Liver (tissue), 3 donors: ENCODE results near the gene C1S.

Experiments used
- ATF3 ChIP-seq: IDR thresholded peaks from 2 replicates; pipeline ENCODE4 v1.6.1; 2016; ENCODE audit warnings: antibody characterized with exemption
- CTCF ChIP-seq: fragments of 150-350 bp; IDR thresholded peaks from 2 replicates; pipeline ENCODE4 v1.5.1; 2017; ENCODE audit warnings: improper control_type of control experiment, low read depth, low read length; ENCODE audit not compliant: missing input control
- MAX ChIP-seq: IDR thresholded peaks from 2 replicates; pipeline ENCODE4 v1.6.1; 2016; ENCODE audit warnings: antibody characterized with exemption
- NR2F2 ChIP-seq: IDR thresholded peaks from 2 replicates; pipeline ENCODE4 v1.6.1; 2016; ENCODE audit warnings: antibody characterized with exemption
- SP1 ChIP-seq: IDR thresholded peaks from 2 replicates; pipeline ENCODE4 v1.6.1; 2018; ENCODE audit warnings: antibody characterized with exemption, mild to moderate bottlenecking
- YY1 ChIP-seq: IDR thresholded peaks from 2 replicates; pipeline ENCODE4 v1.6.1; 2016; ENCODE audit warnings: antibody characterized with exemption, mild to moderate bottlenecking
- ZBTB33 ChIP-seq: IDR thresholded peaks from 2 replicates; pipeline ENCODE4 v1.6.1; 2016; ENCODE audit warnings: antibody characterized with exemption
- donor health status: healthy.
- donor health status: healthy.

- TF ChIP-seq ZBTB33 (no peak), CTCF (no peak), SP1 (no peak), MAX (no peak), ATF3 (no peak), YY1 (no peak), NR2F2 (peak; percentile 44)
Observed at GRCh38 chr12:7047306-7047705, 13.2 kb upstream of the C1S start.
